ENCODE results near the gene XPC.

Gene XPC

GRCh38 chr3:14179114-14179465, 689 bp upstream of the XPC start:
- no peak for DNase-seq
- intact Hi-C loops (cut with DNase I), result loop anchor here (2.0 kb wide), 1 partner anchor 52 kb away; no protein-coding TSS in a partner anchor

- intact Hi-C loops (cut with DNase I), result loop anchor here (2.0 kb wide), 1 partner anchor 51 kb away; no protein-coding TSS in a partner anchor
- DNase-seq, result peak in 6 of 42 donors; percentile 4 to 38 (median 15)
These were observed 688 bp downstream of the XPC start for GRCh38 chr3:14177580-14178246.

- no peak for DNase-seq
- intact Hi-C loops (cut with DNase I), result no loop called here
These were observed 2.9 kb downstream of the XPC start for GRCh38 chr3:14175383-14176037.

- intact Hi-C loops (cut with DNase I), result no loop called here
- no peak for DNase-seq
These were observed 3.9 kb downstream of the XPC start for GRCh38 chr3:14174483-14174882.

GRCh38 chr3:14172496-14172895, 5.9 kb downstream of the XPC start:
- DNase-seq, result no peak
- intact Hi-C loops (cut with DNase I), result no loop called here

- intact Hi-C loops (cut with DNase I), result no loop called here
- no peak for DNase-seq
These were observed 7.8 kb downstream of the XPC start for GRCh38 chr3:14170531-14171159.

GRCh38 chr3:14169871-14170270, 8.5 kb downstream of the XPC start:
- DNase-seq, result no peak
- intact Hi-C loops (cut with DNase I), result no loop called here

GRCh38 chr3:14169435-14169834, 9.0 kb downstream of the XPC start:
- DNase-seq, result no peak
- intact Hi-C loops (cut with DNase I), result no loop called here

GRCh38 chr3:14166877-14167603, 11.4 kb downstream of the XPC start:
- no peak for DNase-seq
- intact Hi-C loops (cut with DNase I), result no loop called here

GRCh38 chr3:14162178-14162577, 16.2 kb downstream of the XPC start:
- no peak for DNase-seq
- intact Hi-C loops (cut with DNase I), result no loop called here

GRCh38 chr3:14161282-14161681, 17.1 kb downstream of the XPC start:
- intact Hi-C loops (cut with DNase I), result no loop called here
- no peak for DNase-seq

GRCh38 chr3:14159426-14159825, 19.0 kb downstream of the XPC start:
- intact Hi-C loops (cut with DNase I), result no loop called here
- no peak for DNase-seq

- intact Hi-C loops (cut with DNase I), result no loop called here
- no peak for DNase-seq
These were observed 20.0 kb downstream of the XPC start for GRCh38 chr3:14158370-14158769.

GRCh38 chr3:14157951-14158350, 20.4 kb downstream of the XPC start:
- DNase-seq, result no peak
- intact Hi-C loops (cut with DNase I), result no loop called here

GRCh38 chr3:14156843-14157561, 21.4 kb downstream of the XPC start:
- DNase-seq, result no peak
- intact Hi-C loops (cut with DNase I), result no loop called here

GRCh38 chr3:14156201-14156600, 22.2 kb downstream of the XPC start:
- intact Hi-C loops (cut with DNase I), result no loop called here
- no peak for DNase-seq

GRCh38 chr3:14154895-14155440, 23.4 kb downstream of the XPC start:
- intact Hi-C loops (cut with DNase I), result no loop called here
- DNase-seq, result peak in 1 of 42 donors; percentile 41

- intact Hi-C loops (cut with DNase I), result no loop called here
- peak in 1 of 42 donors; percentile 16 for DNase-seq
These were observed 24.1 kb downstream of the XPC start for GRCh38 chr3:14154276-14154675.

- intact Hi-C loops (cut with DNase I), result no loop called here
- peak in 1 of 42 donors; percentile 22 for DNase-seq
These were observed 24.7 kb downstream of the XPC start for GRCh38 chr3:14153663-14154062.

Data from head of caudate nucleus (tissue), 42 donors.